A673 (cell line): ENCODE measurements around the gene CIAO2B. TPM values are rescaled to one million over a fixed set of nuclear protein-coding genes. Genes with fewer than 3 reads are reported as not detected.

ENCODE experiments used
- BruUV-seq: library from RNA; stranded (reverse); fragments of 400-500 nt; replicated peaks from 2 replicates; lab custom pipeline; 2021; lab: Mats Ljungman, UMichigan
- CTCF ChIA-PET: fragments of 300-600 bp; sonication (Branson Sonifier 250); formaldehyde crosslinking; loops from one replicate; lab custom pipeline; 2022; ENCODE audit warnings: antibody characterized with exemption; lab: Charles Lee
- POLR2A ChIA-PET: fragments of 300-600 bp; sonication (Branson Sonifier 250); formaldehyde crosslinking; loops from one replicate; lab custom pipeline; 2022; ENCODE audit warnings: antibody characterized with exemption; ENCODE audit not compliant: low non-redundant PET; lab: Charles Lee
- DNase-seq: peaks from one replicate; pipeline ENCODE4 v3.0.0-alpha.2; 2015; ENCODE audit warnings: low spot score
- H3K27ac ChIP-seq: fragments of 200-600 bp; sonication (generic); 2 replicates; pipeline ENCODE4 v1.5.1; 2016; ENCODE audit warnings: mixed run types, low read depth, mild to moderate bottlenecking, mixed read lengths, antibody characterized with exemption, low read length; ENCODE audit not compliant: poor library complexity, severe bottlenecking
- H3K27me3 ChIP-seq: fragments of 200-600 bp; sonication (generic); replicated peaks from 2 replicates; pipeline ENCODE4 v1.6.1; 2017; ENCODE audit warnings: mixed run types, low read depth, mild to moderate bottlenecking, mixed read lengths, antibody characterized with exemption, low read length; ENCODE audit not compliant: insufficient read depth, poor library complexity
- H3K36me3 ChIP-seq: fragments of 200-600 bp; sonication (generic); 2 replicates; pipeline ENCODE4 v1.6.1; 2016; ENCODE audit warnings: mixed run types, mild to moderate bottlenecking, mixed read lengths, antibody characterized with exemption, low read length; ENCODE audit not compliant: insufficient read depth, poor library complexity, severe bottlenecking
- H3K4me1 ChIP-seq: fragments of 200-600 bp; sonication (generic); 2 replicates; pipeline ENCODE4 v1.6.1; 2017; ENCODE audit warnings: mixed run types, mild to moderate bottlenecking, mixed read lengths, antibody characterized with exemption, low read length; ENCODE audit not compliant: insufficient read depth, poor library complexity, severe bottlenecking
- H3K4me3 ChIP-seq: fragments of 200-600 bp; sonication (generic); 2 replicates; pipeline ENCODE4 v1.5.1; 2016; ENCODE audit warnings: low read depth, mixed run types, mild to moderate bottlenecking, mixed read lengths, low read length; ENCODE audit not compliant: poor library complexity, severe bottlenecking
- H3K9me3 ChIP-seq: fragments of 200-600 bp; sonication (generic); 2 replicates; pipeline ENCODE4 v1.6.1; 2016; ENCODE audit warnings: mixed run types, low read depth, mild to moderate bottlenecking, mixed read lengths, antibody characterized with exemption, low read length; ENCODE audit not compliant: poor library complexity, severe bottlenecking
- CTCF ChIP-seq: fragments of 300-800, 200-600 bp; sonication (generic); conservative IDR thresholded peaks from 2 replicates; pipeline ENCODE4 v1.5.1; 2017; ENCODE audit warnings: low read depth, mild to moderate bottlenecking, antibody characterized with exemption, low read length, moderate library complexity, mixed read lengths
- EZH2 ChIP-seq: fragments of 200-600 bp; sonication (generic); IDR thresholded peaks from 2 replicates; pipeline ENCODE4 v1.6.1; 2017; ENCODE audit warnings: borderline replicate concordance, low read depth, mild to moderate bottlenecking, mixed read lengths, antibody characterized with exemption, low read length; ENCODE audit not compliant: poor library complexity, severe bottlenecking
- intact Hi-C: fragments of 100-400 bp; cut with micrococcal nuclease; formaldehyde crosslinking; loops from one replicate; pipeline ENCODE4 v1.10.0; 2022; ENCODE audit not compliant: unreplicated experiment
- total RNA-seq: library from RNA; stranded (reverse); gene quantifications from 2 replicates; pipeline ENCODE4 v1.2.3, GENCODE V29; 2021

Gene CIAO2B
- total RNA-seq, 1 experiment from 2014 or later: 108 TPM

DNA sequence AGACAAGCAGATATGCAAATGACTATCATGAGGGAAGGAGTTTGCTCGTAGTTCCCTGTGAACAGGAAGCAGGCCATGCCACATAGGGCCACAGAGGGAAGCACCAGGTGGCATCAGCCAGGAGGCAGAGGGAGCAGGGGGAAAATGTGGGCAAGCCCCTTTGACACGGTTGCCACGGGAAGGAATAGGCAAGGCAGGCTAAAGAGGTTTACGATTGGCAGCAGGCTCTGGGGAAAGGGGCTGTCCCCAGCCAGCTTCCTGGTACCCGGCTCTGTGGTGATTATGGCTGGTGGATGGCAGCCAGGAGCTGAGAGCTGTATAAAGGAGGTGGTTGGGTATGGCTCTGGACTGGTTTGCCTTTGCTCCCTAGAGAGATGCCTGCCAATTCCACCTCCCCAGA is 27.7 kb upstream of the CIAO2B start:
- peak; percentile 37 for DNase-seq
- H3K36me3 ChIP-seq: no peaks in the 10 kb centered on the region
- no peak overlapping the region for H3K27ac ChIP-seq
- no TSS peak for BruUV-seq
- intact Hi-C loops: no loop called here
- CTCF ChIA-PET: interaction anchor here (0.5 to 2.6 kb wide), 2 partner anchors 159 to 193 kb away, joined by 3 to 10 read pairs; no protein-coding TSS in a partner anchor
- no peak overlapping the region for H3K4me3 ChIP-seq
- no peaks in the 10 kb centered on the region for H3K9me3 ChIP-seq
- H3K27me3 ChIP-seq: no peaks in the 10 kb centered on the region
- POLR2A ChIA-PET: interaction anchor here (0.8 kb wide), 1 partner anchor 199 kb away, joined by 3 read pairs; no protein-coding TSS in a partner anchor
- H3K4me1 ChIP-seq: peaks cover 4% of the 10 kb centered on the region
- TF ChIP-seq CTCF: no peak
- TF ChIP-seq EZH2: no peak

DNA sequence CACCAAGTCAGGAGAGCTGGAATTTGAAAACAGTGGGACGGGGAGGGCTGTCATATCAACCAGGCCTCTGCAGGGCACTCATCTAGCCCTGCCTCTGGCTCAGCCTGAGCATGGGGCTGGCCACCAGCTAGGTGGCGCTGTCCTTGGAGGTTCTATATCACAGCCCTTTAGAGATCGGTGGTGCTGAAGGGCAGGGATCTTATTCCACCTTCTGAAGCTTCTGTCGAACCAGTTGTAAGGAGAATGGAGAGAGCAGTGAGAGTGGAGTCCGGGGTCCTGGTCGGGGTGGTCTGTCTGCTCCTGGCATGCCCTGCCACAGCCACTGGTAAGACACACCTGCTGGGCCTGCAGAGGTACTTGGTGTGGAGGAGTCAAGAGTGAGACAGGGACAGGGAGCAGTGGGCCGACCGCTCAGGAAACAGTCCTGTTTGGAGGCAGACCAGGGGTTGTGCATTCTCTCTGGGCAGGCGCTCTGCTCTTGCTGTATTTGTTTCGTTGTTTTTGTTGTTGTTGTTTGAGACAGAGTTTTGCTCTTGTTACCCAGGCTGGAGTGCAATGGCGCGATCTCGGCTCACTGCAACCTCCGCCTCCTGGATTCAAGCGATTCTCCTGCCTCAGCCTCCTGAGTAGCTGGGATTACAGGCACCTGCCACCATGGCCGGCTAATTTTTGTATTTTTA is 27.0 kb upstream of the CIAO2B start, which contains the start of gene CES3:
TSS of gene CES3 (plus strand) at position 202 of the 680 bp plus-strand sequence. CDS start at position 244, 42 bp downstream.
- intact Hi-C loops: no loop called here

GRCh38 chr16:66960270-66960669 is 26.1 kb upstream of the CIAO2B start:
- ChIA-PET POLR2A (no interaction called here), CTCF (interaction anchor here (1.2 to 2.6 kb wide), 2 partner anchors 58 to 195 kb away, joined by 3 to 10 read pairs; no protein-coding TSS in a partner anchor)
- intact Hi-C loops: no loop called here
- TF ChIP-seq CTCF (no peak), EZH2 (no peak)
- no peaks in the 10 kb centered on the region for H3K36me3 ChIP-seq
- no peak overlapping the region for H3K27ac ChIP-seq
- no peak for DNase-seq
- H3K9me3 ChIP-seq: no peaks in the 10 kb centered on the region
- no peaks in the 10 kb centered on the region for H3K27me3 ChIP-seq
- no peak overlapping the region for H3K4me3 ChIP-seq
- no TSS peak for BruUV-seq
- H3K4me1 ChIP-seq: peaks cover 4% of the 10 kb centered on the region

More for the DNA sequence above, 27.0 kb upstream of the CIAO2B start, which contains the start of gene CES3:
- peak; percentile 99 for TF ChIP-seq CTCF
- no peak for TF ChIP-seq EZH2
- H3K4me3 ChIP-seq: peak within 1 kb of the TSS; percentile 30
- no peaks in the 10 kb centered on the region for H3K27me3 ChIP-seq
- no peak within 1 kb of the TSS for H3K27ac ChIP-seq
- ChIA-PET POLR2A (no interaction called here), CTCF (interaction anchor here (1.1 to 2.6 kb wide), 3 partner anchors 9 to 194 kb away, joined by 3 to 10 read pairs (median 3); no protein-coding TSS in a partner anchor)
- no TSS peak for BruUV-seq
- peaks cover 4% of the 10 kb centered on the region for H3K4me1 ChIP-seq
- DNase-seq: peak; percentile 88
- no peaks in the 10 kb centered on the region for H3K9me3 ChIP-seq
- no peaks in the 10 kb centered on the region for H3K36me3 ChIP-seq
